ENCODE data around the gene INTS7.
"Not testable (repeated sequence)": the region's sequence is repeated elsewhere in the genome, so short reads cannot be mapped to it uniquely, and the experiment has no call there.

The INTS7 gene

GRCh38 chr1:211935448-211935970, 99.8 kb downstream of the INTS7 start:
- DNase-seq (ENCODE audit: low read depth, low spot score): no peak

- DNase-seq (ENCODE audit: low read depth, low spot score): no peak
Observed at GRCh38 chr1:211933946-211934714, 101.2 kb downstream of the INTS7 start.

- no peak for DNase-seq (ENCODE audit: low read depth, low spot score)
Observed at GRCh38 chr1:211932933-211933254, 102.5 kb downstream of the INTS7 start.

- peak; percentile 35 for DNase-seq (ENCODE audit: low read depth, low spot score)
Observed at GRCh38 chr1:211932231-211932932, 103.0 kb downstream of the INTS7 start.

- no peak for DNase-seq (ENCODE audit: low read depth, low spot score)
Observed at GRCh38 chr1:211929683-211930082, 105.7 kb downstream of the INTS7 start.

- peak; percentile 63 for DNase-seq (ENCODE audit: low read depth, low spot score)
Observed at GRCh38 chr1:211928993-211929637, 106.2 kb downstream of the INTS7 start.

GRCh38 chr1:211928290-211928801, 107.0 kb downstream of the INTS7 start:
- peak; percentile 32 for DNase-seq (ENCODE audit: low read depth, low spot score)

- DNase-seq (ENCODE audit: low read depth, low spot score): no peak
Observed at GRCh38 chr1:211925016-211925415, 110.3 kb downstream of the INTS7 start.

- no peak for DNase-seq (ENCODE audit: low read depth, low spot score)
Observed at GRCh38 chr1:211924256-211924655, 111.1 kb downstream of the INTS7 start.

- no peak for DNase-seq (ENCODE audit: low read depth, low spot score)
Observed at GRCh38 chr1:211923095-211923494, 112.3 kb downstream of the INTS7 start.

- DNase-seq (ENCODE audit: low read depth, low spot score): no peak
Observed at GRCh38 chr1:211921579-211922095, 113.7 kb downstream of the INTS7 start.

GRCh38 chr1:211920602-211921226, 114.6 kb downstream of the INTS7 start:
- no peak for DNase-seq (ENCODE audit: low read depth, low spot score)

- DNase-seq (ENCODE audit: low read depth, low spot score): no peak
Observed at GRCh38 chr1:211920141-211920572, 115.2 kb downstream of the INTS7 start.

- DNase-seq (ENCODE audit: low read depth, low spot score): no peak
Observed at GRCh38 chr1:211918843-211919414, 116.4 kb downstream of the INTS7 start.

GRCh38 chr1:211916458-211916857, 118.9 kb downstream of the INTS7 start:
- not testable (repeated sequence) for DNase-seq (ENCODE audit: low read depth, low spot score)

- DNase-seq (ENCODE audit: low read depth, low spot score): no peak
Observed at GRCh38 chr1:211915924-211916323, 119.4 kb downstream of the INTS7 start.

- no peak for DNase-seq (ENCODE audit: low read depth, low spot score)
Observed at GRCh38 chr1:211912844-211913432, 122.4 kb downstream of the INTS7 start.

- no peak for DNase-seq (ENCODE audit: low read depth, low spot score)
Observed at GRCh38 chr1:211912038-211912437, 123.3 kb downstream of the INTS7 start.

GRCh38 chr1:211910913-211911485, 124.4 kb downstream of the INTS7 start:
- no peak for DNase-seq (ENCODE audit: low read depth, low spot score)

GRCh38 chr1:211910113-211910884, 125.1 kb downstream of the INTS7 start:
- DNase-seq (ENCODE audit: low read depth, low spot score): no peak
